GM23338 (cell line): ENCODE measurements around the gene MYO18B. TPM values are rescaled to one million over a fixed set of nuclear protein-coding genes. Genes with fewer than 3 reads are reported as not detected.

Experiments used
- ATAC-seq: fragments of 200-7000 bp; cut with Tn5 transposase; 3 replicates; pipeline ENCODE4 v1.9.1; 2020
- DNase-seq: peaks from one replicate; pipeline ENCODE4 v3.0.0-alpha.2; 2015; ENCODE audit warnings: low spot score
- H2AFZ ChIP-seq: fragments of 200-600 bp; sonication (generic); 2 replicates; pipeline ENCODE4 v1.8.0; 2016; ENCODE audit warnings: antibody characterized with exemption, mild to moderate bottlenecking, moderate library complexity
- H3F3A ChIP-seq: fragments of 200-600 bp; sonication (generic); replicated peaks from 2 replicates; pipeline ENCODE4 v1.8.0; 2017; ENCODE audit warnings: antibody characterized with exemption, mixed run types, low read depth
- H3K27ac ChIP-seq: fragments of 200-600 bp; sonication (generic); 2 replicates; pipeline ENCODE4 v1.6.1; 2016; ENCODE audit warnings: low read depth
- H3K27me3 ChIP-seq: fragments of 200-600 bp; sonication (generic); 2 replicates; pipeline ENCODE4 v1.8.0; 2016; ENCODE audit warnings: mild to moderate bottlenecking, mixed run types, moderate library complexity; ENCODE audit not compliant: insufficient read depth
- H3K36me3 ChIP-seq: fragments of 200-600 bp; sonication (generic); 2 replicates; pipeline ENCODE4 v1.8.0; 2016; ENCODE audit warnings: mild to moderate bottlenecking; ENCODE audit not compliant: insufficient read depth
- H3K4me1 ChIP-seq: fragments of 200-600 bp; sonication (generic); 2 replicates; pipeline ENCODE4 v1.8.0; 2016; ENCODE audit warnings: mild to moderate bottlenecking, moderate library complexity; ENCODE audit not compliant: insufficient read depth
- H3K4me2 ChIP-seq: fragments of 200-600 bp; sonication (generic); 2 replicates; pipeline ENCODE4 v1.7.1; 2017; ENCODE audit warnings: mixed run types
- H3K4me3 ChIP-seq: fragments of 200-600 bp; sonication (generic); 2 replicates; pipeline ENCODE4 v1.6.1; 2016; ENCODE audit warnings: mixed run types
- H3K79me2 ChIP-seq: fragments of 200-600 bp; sonication (generic); replicated peaks from 2 replicates; pipeline ENCODE4 v1.8.0; 2017; ENCODE audit warnings: mild to moderate bottlenecking; ENCODE audit not compliant: insufficient read depth
- H3K9me2 ChIP-seq: fragments of 200-600 bp; sonication (generic); 2 replicates; pipeline ENCODE4 v1.8.0; 2017; ENCODE audit not compliant: insufficient read depth
- H4K20me1 ChIP-seq: fragments of 200-600 bp; sonication (generic); replicated peaks from 2 replicates; pipeline ENCODE4 v1.8.0; 2017; ENCODE audit warnings: mild to moderate bottlenecking; ENCODE audit not compliant: insufficient read depth
- H3K27ac Mint-ChIP-seq: 2 replicates; pipeline ENCODE4 v1.8.0; 2020; ENCODE audit warnings: inconsistent platforms, mild to moderate bottlenecking, moderate library complexity, mixed read lengths
- H3K27me3 Mint-ChIP-seq: 3 replicates; pipeline ENCODE4 v1.8.0; 2022; ENCODE audit warnings: low read depth, mild to moderate bottlenecking, moderate library complexity, mixed read lengths, inconsistent platforms; ENCODE audit not compliant: insufficient read depth, poor library complexity
- H3K36me3 Mint-ChIP-seq: 3 replicates; pipeline ENCODE4 v1.8.0; 2021; ENCODE audit warnings: low read depth, mild to moderate bottlenecking, inconsistent platforms, moderate library complexity, mixed read lengths
- H3K4me1 Mint-ChIP-seq: 3 replicates; pipeline ENCODE4 v1.8.0; 2020; ENCODE audit warnings: mild to moderate bottlenecking, inconsistent platforms, mixed read lengths
- H3K4me3 Mint-ChIP-seq: 3 replicates; pipeline ENCODE4 v1.8.0; 2021; ENCODE audit warnings: moderate library complexity, mild to moderate bottlenecking, inconsistent platforms, mixed read lengths
- H3K9me3 Mint-ChIP-seq: 3 replicates; pipeline ENCODE4 v1.8.0; 2020; ENCODE audit warnings: moderate library complexity, mild to moderate bottlenecking, inconsistent platforms, mixed read lengths
- CREB1 ChIP-seq: fragments of 250-450 bp; sonication (Bioruptor Pico); IDR thresholded peaks from 2 replicates; pipeline ENCODE4 v1.5.0; 2020; ENCODE audit warnings: low read depth, mild to moderate bottlenecking, moderate library complexity
- EZH2 ChIP-seq: fragments of 200-600 bp; sonication (generic); IDR thresholded peaks from one replicate; pipeline ENCODE4 v1.8.0; 2017; ENCODE audit warnings: antibody characterized with exemption, mild to moderate bottlenecking, low read depth; ENCODE audit not compliant: unreplicated experiment
- EZH2phosphoT487 ChIP-seq: fragments of 200-600 bp; sonication (generic); IDR thresholded peaks from one replicate; pipeline ENCODE4 v1.8.1; 2018; ENCODE audit warnings: antibody characterized with exemption; ENCODE audit not compliant: unreplicated experiment
- JUNB ChIP-seq: IDR thresholded peaks from one replicate; pipeline ENCODE4 v1.6.1; 2016; ENCODE audit warnings: antibody characterized with exemption; ENCODE audit not compliant: unreplicated experiment
- NANOG ChIP-seq: IDR thresholded peaks from 2 replicates; pipeline ENCODE4 v1.6.1; 2016; ENCODE audit warnings: antibody characterized with exemption, borderline replicate concordance
- POLR2AphosphoS5 ChIP-seq: IDR thresholded peaks from 2 replicates; pipeline ENCODE4 v1.6.1; 2016; ENCODE audit warnings: antibody characterized with exemption, low read depth
- REST ChIP-seq: IDR thresholded peaks from one replicate; pipeline ENCODE4 v1.6.1; 2018; ENCODE audit warnings: antibody characterized with exemption; ENCODE audit not compliant: unreplicated experiment
- STAT1 ChIP-seq: IDR thresholded peaks from one replicate; pipeline ENCODE4 v1.6.1; 2016; ENCODE audit warnings: antibody characterized with exemption; ENCODE audit not compliant: unreplicated experiment
- ZNF331 ChIP-seq: fragments of 250-450 bp; sonication (Bioruptor Pico); IDR thresholded peaks from 2 replicates; pipeline ENCODE4 v1.5.0; 2020; ENCODE audit warnings: low read depth, mild to moderate bottlenecking, moderate library complexity
- ZNF462 ChIP-seq: fragments of 250-450 bp; sonication (Bioruptor Pico); IDR thresholded peaks from 2 replicates; pipeline ENCODE4 v1.5.0; 2020; ENCODE audit warnings: mild to moderate bottlenecking, moderate library complexity
- polyA plus RNA-seq: library from polyadenylated mRNA; unstranded; fragments of >200 nt; fragmentation: Nextera tagmentation; extraction: Ambion mirVana; gene quantifications from 2 replicates; pipeline ENCODE4 v1.2.1, GENCODE V29; 2016
- total RNA-seq: library from RNA; depleted of rRNA; stranded (reverse); fragments of >200 nt; shearing (Covaris generic); gene quantifications from 2 replicates; pipeline ENCODE4 v1.2.3, GENCODE V29; 2014

MYO18B gene
- total and polyA plus RNA-seq, 2 experiments from 2014 or later, result 0.36 to 0.45 TPM

- no peak for ATAC-seq
Observed at GRCh38 chr22:25695146-25695545, 46.8 kb upstream of the MYO18B start.

GRCh38 chr22:25696763-25697162, 45.2 kb upstream of the MYO18B start:
- peaks cover 4% of the 10 kb centered on the region; the same call in 2 of the 3 replicates for H3K4me1 Mint-ChIP-seq
- Histone ChIP-seq H2AFZ (no peak overlapping the region), H3K4me1 (no peaks in the 10 kb centered on the region), H3K79me2 (no peaks in the 10 kb centered on the region), H3F3A (no peaks in the 10 kb centered on the region), H4K20me1 (0 out of 2 replicates have a peak, but pooled peaks cover 6% of the 10 kb centered on the region), H3K36me3 (no peaks in the 10 kb centered on the region; the same call in 1 of the 2 replicates), H3K27ac (no peak overlapping the region), H3K27me3 (no peaks in the 10 kb centered on the region), H3K4me2 (no peak overlapping the region), H3K4me3 (no peak overlapping the region), H3K9me2 (no peaks in the 10 kb centered on the region)
- H3K36me3 Mint-ChIP-seq, result peaks cover 12% of the 10 kb centered on the region
- no peaks in the 10 kb centered on the region for H3K9me3 Mint-ChIP-seq
- no peak overlapping the region for H3K27ac Mint-ChIP-seq
- no peak overlapping the region for H3K4me3 Mint-ChIP-seq
- H3K27me3 Mint-ChIP-seq, result peaks cover 6% of the 10 kb centered on the region
- ATAC-seq (no peak), DNase-seq (no peak)
- TF ChIP-seq POLR2AphosphoS5 (no peak), STAT1 (no peak), CREB1 (CRISPR knock-in tag) (no peak), JUNB (no peak), ZNF462 (CRISPR knock-in tag) (no peak), NANOG (no peak), EZH2 (no peak)

More at GRCh38 chr22:25695146-25695545, 46.8 kb upstream of the MYO18B start:
- peaks cover 19% of the 10 kb centered on the region for H3K36me3 Mint-ChIP-seq
- H3K4me2 ChIP-seq, result no peak overlapping the region
- peaks cover 3% of the 10 kb centered on the region for H3K27me3 Mint-ChIP-seq
- peaks cover 4% of the 10 kb centered on the region; the same call in 2 of the 3 replicates for H3K4me1 Mint-ChIP-seq
- 0 out of 2 replicates have a peak, but pooled peaks cover 6% of the 10 kb centered on the region for H4K20me1 ChIP-seq
- no peaks in the 10 kb centered on the region for H3K4me1 ChIP-seq
- no peaks in the 10 kb centered on the region; the same call in 1 of the 2 replicates for H3K36me3 ChIP-seq
- no peak overlapping the region for H3K4me3 Mint-ChIP-seq
- no peak for DNase-seq
- H3K79me2 ChIP-seq, result no peaks in the 10 kb centered on the region
- no peak overlapping the region for H3K27ac Mint-ChIP-seq
- H3K4me3 ChIP-seq, result no peak overlapping the region
- H3F3A ChIP-seq, result no peaks in the 10 kb centered on the region
- TF ChIP-seq REST (no peak), POLR2AphosphoS5 (no peak), JUNB (no peak), ZNF331 (no peak), CREB1 (CRISPR knock-in tag) (no peak), EZH2phosphoT487 (no peak)
- no peaks in the 10 kb centered on the region for H3K9me3 Mint-ChIP-seq
- H3K27me3 ChIP-seq, result no peaks in the 10 kb centered on the region
- no peak overlapping the region for H2AFZ ChIP-seq
- no peaks in the 10 kb centered on the region for H3K9me2 ChIP-seq
- H3K27ac ChIP-seq, result no peak overlapping the region
